GM19023 (cell line): Measurements from ENCODE around the gene PRKAG2.

ENCODE experiments used
- ATAC-seq: cut with Tn5 transposase; IDR thresholded peaks from one replicate; pipeline ENCODE4 v1.9.1; 2021; ENCODE audit warnings: mild to moderate bottlenecking, moderate library complexity; ENCODE audit not compliant: unreplicated experiment

The PRKAG2 gene

GRCh38 chr7:151704960-151705635, 171.8 kb downstream of the PRKAG2 start:
- ATAC-seq = no peak

- ATAC-seq = no peak
Observed at GRCh38 chr7:151704299-151704959, 172.5 kb downstream of the PRKAG2 start.

GRCh38 chr7:151702961-151703360, 174.0 kb downstream of the PRKAG2 start:
- ATAC-seq = no peak

- ATAC-seq = no peak
Observed at GRCh38 chr7:151700586-151701165, 176.2 kb downstream of the PRKAG2 start.

GRCh38 chr7:151699928-151700319, 177.0 kb downstream of the PRKAG2 start:
- ATAC-seq = no peak

GRCh38 chr7:151699147-151699927, 177.6 kb downstream of the PRKAG2 start:
- no peak for ATAC-seq

- no peak for ATAC-seq
Observed at GRCh38 chr7:151697942-151698341, 179.0 kb downstream of the PRKAG2 start.

GRCh38 chr7:151697515-151697895, 179.4 kb downstream of the PRKAG2 start:
- ATAC-seq = no peak

GRCh38 chr7:151696721-151697514, 180.0 kb downstream of the PRKAG2 start:
- no peak for ATAC-seq

GRCh38 chr7:151695951-151696541, 180.9 kb downstream of the PRKAG2 start:
- ATAC-seq = no peak

GRCh38 chr7:151694828-151695580, 181.9 kb downstream of the PRKAG2 start:
- no peak for ATAC-seq

GRCh38 chr7:151694441-151694827, 182.5 kb downstream of the PRKAG2 start:
- no peak for ATAC-seq

GRCh38 chr7:151693140-151693539, 183.8 kb downstream of the PRKAG2 start:
- no peak for ATAC-seq

GRCh38 chr7:151692721-151693120, 184.2 kb downstream of the PRKAG2 start:
- ATAC-seq = no peak

- no peak for ATAC-seq
Observed at GRCh38 chr7:151691449-151691848, 185.5 kb downstream of the PRKAG2 start.

GRCh38 chr7:151690606-151691005, 186.3 kb downstream of the PRKAG2 start:
- no peak for ATAC-seq

- no peak for ATAC-seq
Observed at GRCh38 chr7:151689196-151689971, 187.5 kb downstream of the PRKAG2 start.

GRCh38 chr7:151688236-151688780, 188.6 kb downstream of the PRKAG2 start:
- ATAC-seq = no peak
